ENCODE data around the gene HOXC9. TPM values are rescaled to one million over a fixed set of nuclear protein-coding genes. Genes with fewer than 3 reads are reported as not detected.
A peak's percentile ranks its signal among the peaks of the same experiment; 100 is the strongest.

Gene HOXC9
- total RNA-seq, 4 donors from 2014 or later: 4.4 to 10.5 (median 7.9) TPM

DNA sequence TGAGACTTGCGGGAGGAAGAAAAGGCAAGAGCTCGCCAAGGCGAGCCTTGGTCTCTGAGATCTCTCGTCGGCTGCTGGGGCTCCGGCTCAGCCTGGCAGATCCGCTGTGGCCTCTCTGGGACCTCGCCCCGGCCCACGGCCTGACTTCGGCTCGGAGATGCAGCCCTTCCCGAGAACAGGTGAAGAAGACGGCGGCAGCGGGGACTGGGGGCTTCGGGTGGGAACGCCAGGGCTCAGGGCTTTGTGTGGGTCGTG lies 6.0 kb upstream of the HOXC9 start:
- 37 to 55% methylated on average over 14 to 19 of the region's 19 CpGs for WGBS, 2 donors
- H3K27me3 ChIP-seq: peaks cover 0 to 93% of the 10 kb centered on the region in 2 donors

DNA sequence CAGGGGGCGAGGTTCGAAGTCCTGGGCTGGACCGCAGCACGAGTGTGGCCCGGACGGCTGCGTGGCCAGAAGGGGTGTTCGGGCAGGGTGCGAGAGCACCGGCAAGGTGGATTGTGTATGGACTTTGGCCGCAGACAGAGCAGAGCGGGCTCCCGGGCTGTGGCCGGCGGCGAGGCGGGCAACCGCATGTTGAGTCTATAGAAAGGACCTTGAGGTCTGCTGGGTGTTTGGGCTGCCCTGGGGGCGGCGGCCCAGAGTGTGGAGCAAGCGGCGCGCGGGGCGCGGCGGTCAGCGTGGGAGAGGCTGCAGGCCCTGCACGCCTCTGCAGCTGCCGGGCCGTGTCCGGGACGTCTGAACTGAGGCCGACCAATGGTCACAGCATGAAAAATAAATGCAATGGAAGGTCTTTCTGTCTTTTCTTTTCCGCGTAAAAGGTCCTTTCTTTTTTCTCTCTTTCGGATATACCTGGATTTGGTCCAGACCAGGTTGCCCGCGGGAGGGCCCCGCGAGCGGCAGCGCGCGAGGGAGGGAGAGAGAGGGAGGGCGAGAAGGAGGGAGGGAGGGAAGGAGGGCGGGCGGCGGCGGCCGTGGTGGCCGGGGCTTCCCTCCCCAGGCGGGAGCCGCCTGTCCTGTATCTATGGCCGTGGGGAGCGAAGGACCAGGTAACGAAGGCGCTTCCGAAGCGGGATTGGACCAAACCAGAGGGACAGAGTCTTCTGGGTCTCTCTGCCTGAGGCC lies 5.5 kb upstream of the HOXC9 start:
- 5 to 9% methylated on average over 45 to 60 of the region's 60 CpGs for WGBS, 2 donors

More for the DNA sequence above, 6.0 kb upstream of the HOXC9 start:
- Histone ChIP-seq H3K9me3 (no peaks in the 10 kb centered on the region), H3K36me3 (no peaks in the 10 kb centered on the region), H3K4me3 (peak overlapping the region; percentile 38 to 59 (median 55)), H3K27ac (peak overlapping the region; percentile 80 to 99 (median 92)), H3K4me1 (peaks cover 0 to 63% (median 17%) of the 10 kb centered on the region in 4 donors)
- TF ChIP-seq, protein P1, sequence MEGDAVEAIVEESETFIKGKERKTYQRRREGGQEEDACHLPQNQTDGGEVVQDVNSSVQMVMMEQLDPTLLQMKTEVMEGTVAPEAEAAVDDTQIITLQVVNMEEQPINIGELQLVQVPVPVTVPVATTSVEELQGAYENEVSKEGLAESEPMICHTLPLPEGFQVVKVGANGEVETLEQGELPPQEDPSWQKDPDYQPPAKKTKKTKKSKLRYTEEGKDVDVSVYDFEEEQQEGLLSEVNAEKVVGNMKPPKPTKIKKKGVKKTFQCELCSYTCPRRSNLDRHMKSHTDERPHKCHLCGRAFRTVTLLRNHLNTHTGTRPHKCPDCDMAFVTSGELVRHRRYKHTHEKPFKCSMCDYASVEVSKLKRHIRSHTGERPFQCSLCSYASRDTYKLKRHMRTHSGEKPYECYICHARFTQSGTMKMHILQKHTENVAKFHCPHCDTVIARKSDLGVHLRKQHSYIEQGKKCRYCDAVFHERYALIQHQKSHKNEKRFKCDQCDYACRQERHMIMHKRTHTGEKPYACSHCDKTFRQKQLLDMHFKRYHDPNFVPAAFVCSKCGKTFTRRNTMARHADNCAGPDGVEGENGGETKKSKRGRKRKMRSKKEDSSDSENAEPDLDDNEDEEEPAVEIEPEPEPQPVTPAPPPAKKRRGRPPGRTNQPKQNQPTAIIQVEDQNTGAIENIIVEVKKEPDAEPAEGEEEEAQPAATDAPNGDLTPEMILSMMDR (IDR thresholded peaks at IDR 0.05): no peak
- TF ChIP-seq POLR2A (IDR thresholded peaks at IDR 0.05) (no peak), EP300 (IDR thresholded peaks at IDR 0.05) (no peak)
- DNase-seq (ENCODE audit: low spot score in 2 of 2): no peak

DNA sequence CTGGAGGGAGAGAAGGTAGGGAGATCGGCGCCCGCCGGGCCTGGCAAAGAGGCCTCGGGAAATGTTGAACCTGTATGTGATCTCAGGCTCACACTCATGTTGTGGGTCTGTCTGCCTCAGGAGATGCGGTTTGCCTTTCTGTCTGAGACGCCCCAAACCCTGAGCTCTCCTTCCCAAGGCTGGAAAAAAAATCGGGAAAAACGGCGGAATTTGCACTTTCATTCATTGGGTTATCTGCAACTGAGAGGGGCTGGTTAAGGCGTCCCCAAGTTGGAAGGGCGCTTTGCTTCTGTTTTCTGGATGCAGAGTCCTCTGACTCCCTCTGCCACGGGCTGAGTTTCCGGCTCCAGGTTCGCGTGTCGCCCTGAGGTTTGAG lies 5.0 kb upstream of the HOXC9 start:
- Histone ChIP-seq H3K27ac (peak overlapping the region; percentile 80 to 99 (median 92)), H3K36me3 (no peaks in the 10 kb centered on the region), H3K4me3 (peak overlapping the region; percentile 38 to 59 (median 55)), H3K4me1 (peaks cover 0 to 63% (median 16%) of the 10 kb centered on the region in 4 donors), H3K27me3 (peaks cover 0 to 94% of the 10 kb centered on the region in 2 donors), H3K9me3 (no peaks in the 10 kb centered on the region)
- DNase-seq (ENCODE audit: low spot score in 2 of 2): no peak
- TF ChIP-seq, protein P1 (IDR thresholded peaks at IDR 0.05): no peak
- TF ChIP-seq EP300 (IDR thresholded peaks at IDR 0.05): no peak
- no peak for TF ChIP-seq POLR2A (IDR thresholded peaks at IDR 0.05)
- WGBS, 2 donors: 7% methylated on average over 17 of the region's 17 CpGs

More for the DNA sequence above, 5.5 kb upstream of the HOXC9 start:
- DNase-seq (ENCODE audit: low spot score in 2 of 2): no peak
- H3K27ac ChIP-seq: peak overlapping the region; percentile 80 to 99 (median 92)
- no peaks in the 10 kb centered on the region for H3K9me3 ChIP-seq
- peaks cover 0 to 94% of the 10 kb centered on the region in 2 donors for H3K27me3 ChIP-seq
- peak in 1 of 2 donors; percentile 18 for TF ChIP-seq EP300 (IDR thresholded peaks at IDR 0.05)
- TF ChIP-seq POLR2A (IDR thresholded peaks at IDR 0.05): peak in 1 of 2 donors; percentile 9
- TF ChIP-seq, protein P1 (IDR thresholded peaks at IDR 0.05): no peak
- H3K4me3 ChIP-seq: peak overlapping the region; percentile 38 to 59 (median 55)
- no peaks in the 10 kb centered on the region for H3K36me3 ChIP-seq
- peaks cover 0 to 63% (median 16%) of the 10 kb centered on the region in 4 donors for H3K4me1 ChIP-seq

DNA sequence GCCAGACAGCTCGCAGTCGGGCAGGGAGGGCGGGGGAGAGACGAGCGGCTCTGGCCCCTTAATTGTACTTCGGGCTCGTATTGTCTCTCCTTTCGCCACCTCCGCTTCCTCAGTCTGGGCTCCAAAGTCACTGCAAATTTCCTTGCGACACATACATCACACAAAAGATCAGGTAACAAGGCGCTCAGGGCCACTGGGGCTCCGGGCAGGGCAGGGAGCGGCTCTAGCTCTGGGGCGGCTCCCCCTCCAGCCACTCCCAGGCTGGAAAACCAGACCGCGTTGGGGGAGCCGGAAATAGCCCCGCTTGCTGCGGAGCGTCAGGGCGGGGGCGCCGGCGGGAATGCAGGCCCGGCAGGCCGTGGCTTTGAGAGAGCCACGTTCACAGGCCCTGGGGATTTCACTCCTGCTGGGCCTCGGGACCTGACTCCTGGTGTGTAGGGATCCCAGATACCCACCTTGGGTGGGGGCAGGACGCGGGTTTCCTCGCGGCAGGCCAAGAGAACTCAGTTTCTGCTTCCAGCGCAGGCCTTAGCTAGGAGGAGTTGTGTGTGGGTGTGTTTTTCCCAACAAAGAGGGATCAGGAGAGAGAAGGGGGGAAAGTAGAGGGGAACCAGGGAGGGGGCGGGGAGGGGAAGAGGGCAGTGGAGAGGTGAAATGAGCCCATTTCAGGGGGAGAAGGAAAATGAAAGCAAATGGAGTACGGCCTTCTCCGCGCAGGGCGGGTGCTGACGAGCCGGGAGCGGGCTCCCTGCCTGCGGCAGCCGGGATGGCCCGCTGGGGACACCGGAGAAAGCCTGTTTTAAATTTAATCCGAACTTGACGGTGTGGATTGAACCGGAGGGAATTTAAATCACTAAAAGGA lies 4.4 kb upstream of the HOXC9 start:
- WGBS, 2 donors: 2 to 5% methylated on average over 32 to 48 of the region's 48 CpGs
- H3K4me1 ChIP-seq: peaks cover 0 to 67% (median 18%) of the 10 kb centered on the region in 4 donors
- DNase-seq (ENCODE audit: low spot score in 2 of 2): no peak
- peak overlapping the region; percentile 38 to 59 (median 55) for H3K4me3 ChIP-seq
- peaks cover 0 to 94% of the 10 kb centered on the region in 2 donors for H3K27me3 ChIP-seq
- TF ChIP-seq POLR2A (IDR thresholded peaks at IDR 0.05) (peak in 1 of 2 donors; percentile 78), EP300 (IDR thresholded peaks at IDR 0.05) (peak in 1 of 2 donors; percentile 94)
- TF ChIP-seq, protein P1 (IDR thresholded peaks at IDR 0.05): no peak
- H3K27ac ChIP-seq: peak overlapping the region; percentile 80 to 99 (median 92)
- H3K9me3 ChIP-seq: no peaks in the 10 kb centered on the region
- H3K36me3 ChIP-seq: no peaks in the 10 kb centered on the region
